Measurements from ENCODE around the gene CCL14. TPM values are rescaled to one million over a fixed set of nuclear protein-coding genes. Genes with fewer than 3 reads are reported as not detected.
A peak's percentile ranks its signal among the peaks of the same experiment; 100 is the strongest.

The CCL14 gene
- total and polyA plus RNA-seq, 10 donors: 72.3 to 1,219 (median 291) TPM

GRCh38 chr17:36008998-36009665 is 22.6 kb upstream of the CCL14 start:
- 73 to 86% (median 83%) methylated on average over 14 of the region's 14 CpGs for WGBS, 5 donors
- intact Hi-C loops (cut with DNase I; ENCODE audit: low total_unique reads): no loop called here
- TF ChIP-seq, protein P1, sequence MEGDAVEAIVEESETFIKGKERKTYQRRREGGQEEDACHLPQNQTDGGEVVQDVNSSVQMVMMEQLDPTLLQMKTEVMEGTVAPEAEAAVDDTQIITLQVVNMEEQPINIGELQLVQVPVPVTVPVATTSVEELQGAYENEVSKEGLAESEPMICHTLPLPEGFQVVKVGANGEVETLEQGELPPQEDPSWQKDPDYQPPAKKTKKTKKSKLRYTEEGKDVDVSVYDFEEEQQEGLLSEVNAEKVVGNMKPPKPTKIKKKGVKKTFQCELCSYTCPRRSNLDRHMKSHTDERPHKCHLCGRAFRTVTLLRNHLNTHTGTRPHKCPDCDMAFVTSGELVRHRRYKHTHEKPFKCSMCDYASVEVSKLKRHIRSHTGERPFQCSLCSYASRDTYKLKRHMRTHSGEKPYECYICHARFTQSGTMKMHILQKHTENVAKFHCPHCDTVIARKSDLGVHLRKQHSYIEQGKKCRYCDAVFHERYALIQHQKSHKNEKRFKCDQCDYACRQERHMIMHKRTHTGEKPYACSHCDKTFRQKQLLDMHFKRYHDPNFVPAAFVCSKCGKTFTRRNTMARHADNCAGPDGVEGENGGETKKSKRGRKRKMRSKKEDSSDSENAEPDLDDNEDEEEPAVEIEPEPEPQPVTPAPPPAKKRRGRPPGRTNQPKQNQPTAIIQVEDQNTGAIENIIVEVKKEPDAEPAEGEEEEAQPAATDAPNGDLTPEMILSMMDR (IDR thresholded peaks at IDR 0.05 in 8 of 11, conservative IDR thresholded peaks at IDR 0.05 in 3 of 11): peak in 7 of 11 experiments; percentile 9 to 46 (median 33)
- TF ChIP-seq POLR2A (IDR thresholded peaks at IDR 0.05): no peak
- TF ChIP-seq POLR2AphosphoS5 (IDR thresholded peaks at IDR 0.05): peak in 1 of 3 donors; percentile 40
- Histone ChIP-seq H3K27me3 (replicated peaks in 1 of 7) (no peaks in the 10 kb centered on the region), H3K36me3 (peaks cover 0 to 11% (median 0%) of the 10 kb centered on the region in 6 donors), H3K4me1 (peaks cover 0 to 12% (median 7%) of the 10 kb centered on the region in 6 donors), H3K27ac (no peak overlapping the region), H3K4me3 (no peak overlapping the region), H3K9me3 (peaks cover 0 to 45% (median 28%) of the 10 kb centered on the region in 8 donors)
- no peak for DNase-seq

DNA sequence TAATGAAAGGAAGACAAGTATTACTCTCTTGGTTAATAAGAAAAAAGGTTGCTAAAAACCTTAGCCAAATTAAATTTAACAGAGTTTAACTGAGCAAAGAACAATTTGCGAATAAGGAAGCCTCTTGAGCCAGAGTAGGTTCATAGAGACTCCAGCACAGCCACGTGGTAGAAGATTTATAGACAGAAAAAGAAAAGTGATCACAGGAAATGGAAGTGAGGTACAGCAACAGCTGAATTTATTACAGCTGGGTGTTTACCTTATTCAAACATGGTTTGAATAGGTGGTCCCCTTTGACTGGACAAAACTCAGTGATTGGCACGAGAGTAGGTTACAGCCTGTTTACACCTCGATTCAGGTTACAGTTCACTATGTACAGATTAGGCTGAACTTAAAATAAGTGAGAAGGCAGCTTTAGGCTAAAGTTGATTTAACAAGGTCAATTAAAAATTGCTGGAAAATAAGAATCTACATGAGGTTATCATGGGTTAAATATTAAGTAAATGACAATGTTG is 18.1 kb upstream of the CCL14 start:
- H3K4me1 ChIP-seq: peaks cover 3 to 26% (median 16%) of the 10 kb centered on the region in 6 donors
- peak overlapping the region in 4 of 8 donors; percentile 5 to 56 (median 27) for H3K27ac ChIP-seq
- TF ChIP-seq, protein P1 (IDR thresholded peaks at IDR 0.05 in 8 of 11, conservative IDR thresholded peaks at IDR 0.05 in 3 of 11): no peak
- TF ChIP-seq POLR2AphosphoS5 (IDR thresholded peaks at IDR 0.05): no peak
- no peak for TF ChIP-seq POLR2A (IDR thresholded peaks at IDR 0.05)
- intact Hi-C loops (cut with DNase I; ENCODE audit: low total_unique reads): no loop called here
- 30 to 45% (median 33%) methylated on average over 4 of the region's 4 CpGs for WGBS, 5 donors
- no peak for DNase-seq
- H3K36me3 ChIP-seq: no peaks in the 10 kb centered on the region
- H3K9me3 ChIP-seq: peaks cover 0 to 20% (median 16%) of the 10 kb centered on the region in 8 donors
- H3K4me3 ChIP-seq: no peak overlapping the region
- H3K27me3 ChIP-seq (replicated peaks in 1 of 7): no peaks in the 10 kb centered on the region

DNA sequence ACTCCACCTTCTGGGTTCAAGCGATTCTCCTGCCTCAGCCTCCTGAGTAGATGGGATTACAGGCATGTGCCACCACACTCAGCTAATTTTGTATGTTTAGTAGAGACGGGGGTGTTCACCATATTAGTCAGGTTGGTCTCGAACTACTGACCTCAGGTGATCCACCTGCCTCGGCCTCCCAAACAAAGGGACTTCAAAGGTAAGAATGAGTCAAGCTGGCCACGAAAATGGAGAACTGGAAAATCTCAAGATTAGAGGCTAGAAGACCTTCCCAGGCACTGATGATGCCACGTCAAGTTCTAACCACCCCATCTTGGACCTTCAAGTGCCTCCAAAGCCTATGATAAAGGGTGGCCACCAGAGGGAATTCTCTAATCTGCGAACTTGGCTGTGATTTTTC is 16.1 kb upstream of the CCL14 start:
- WGBS, 5 donors: 73 to 86% (median 82%) methylated on average over 7 of the region's 7 CpGs
- no peaks in the 10 kb centered on the region for H3K27me3 ChIP-seq (replicated peaks in 1 of 7)

More for the DNA sequence above, 16.1 kb upstream of the CCL14 start:
- no peak for DNase-seq
- H3K4me1 ChIP-seq: peaks cover 3 to 26% (median 16%) of the 10 kb centered on the region in 6 donors
- H3K4me3 ChIP-seq: no peak overlapping the region
- no peak overlapping the region for H3K27ac ChIP-seq
- no peaks in the 10 kb centered on the region for H3K9me3 ChIP-seq
- no peaks in the 10 kb centered on the region for H3K36me3 ChIP-seq
- TF ChIP-seq POLR2AphosphoS5 (IDR thresholded peaks at IDR 0.05) (no peak), POLR2A (IDR thresholded peaks at IDR 0.05) (no peak)
- TF ChIP-seq, protein P1 (IDR thresholded peaks at IDR 0.05 in 8 of 11, conservative IDR thresholded peaks at IDR 0.05 in 3 of 11): no peak
- intact Hi-C loops (cut with DNase I; ENCODE audit: low total_unique reads): no loop called here
